ENCODE results near the gene PRKCQ.

PRKCQ gene

GRCh38 chr10:6563731-6564130, 16.3 kb downstream of the PRKCQ start:
- CTCF ChIA-PET, result interaction anchor here (0.7 kb wide), 1 partner anchor 17 kb away, joined by 4 read pairs; no protein-coding TSS in a partner anchor
- POLR2A ChIA-PET, result no interaction called here
- no peak for DNase-seq (ENCODE audit: extremely low spot score)
- TF ChIP-seq TARDBP (IDR thresholded peaks at IDR 0.05), result no peak
- TF ChIP-seq FOXA1 (IDR thresholded peaks at IDR 0.05), result no peak
- no peak for TF ChIP-seq ZNF384 (IDR thresholded peaks at IDR 0.05)
- no peak for TF ChIP-seq L3MBTL2 (conservative IDR thresholded peaks at IDR 0.05)
- TF ChIP-seq NFRKB (IDR thresholded peaks at IDR 0.05), result no peak
- no peak for TF ChIP-seq CTBP1 (IDR thresholded peaks at IDR 0.05; ENCODE audit: borderline replicate concordance)
- no peak for TF ChIP-seq PKNOX1 (IDR thresholded peaks at IDR 0.05)
- TF ChIP-seq SUZ12 (IDR thresholded peaks at IDR 0.05), result no peak
- TF ChIP-seq FOXK2 (IDR thresholded peaks at IDR 0.05), result no peak
- no peak for TF ChIP-seq ELF4 (IDR thresholded peaks at IDR 0.05)
- TF ChIP-seq LEF1 (IDR thresholded peaks at IDR 0.05; ENCODE audit: borderline replicate concordance), result no peak
- TF ChIP-seq HDGF (IDR thresholded peaks at IDR 0.05; ENCODE audit: borderline replicate concordance), result no peak
- TF ChIP-seq SP1 (IDR thresholded peaks at IDR 0.05), result no peak
- TF ChIP-seq BHLHE40 (IDR thresholded peaks at IDR 0.05; ENCODE audit: borderline replicate concordance), result no peak
- no peak for TF ChIP-seq FOXM1 (IDR thresholded peaks at IDR 0.05; ENCODE audit: borderline replicate concordance)
- no peak for TF ChIP-seq ARNT (IDR thresholded peaks at IDR 0.05)

DNA sequence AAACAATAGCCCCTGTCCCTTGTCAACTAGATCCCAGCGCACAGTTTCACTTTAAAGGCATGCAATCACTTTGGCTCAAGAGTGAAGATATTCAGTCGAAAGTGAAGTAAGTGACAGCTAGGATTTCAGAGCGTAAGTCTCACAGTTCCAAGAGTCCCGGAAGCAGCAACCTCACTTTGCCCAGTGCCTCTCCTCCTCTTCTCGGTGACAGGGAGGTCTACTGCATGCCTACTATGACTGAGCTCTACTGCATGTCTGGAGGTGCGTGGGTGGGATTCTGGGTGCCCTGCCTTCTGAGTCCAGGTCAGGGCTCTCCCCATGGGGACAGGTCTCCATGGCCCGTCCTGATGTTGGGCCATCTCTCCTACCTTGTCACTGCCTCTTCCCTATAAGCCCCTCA, 17.0 kb downstream of the PRKCQ start:
- ChIA-PET CTCF (interaction anchor here (0.9 kb wide), 1 partner anchor 18 kb away, joined by 4 read pairs; no protein-coding TSS in a partner anchor), POLR2A (interaction anchor here (0.6 kb wide), 1 partner anchor 11 kb away, joined by 3 read pairs; no protein-coding TSS in a partner anchor)

DNA sequence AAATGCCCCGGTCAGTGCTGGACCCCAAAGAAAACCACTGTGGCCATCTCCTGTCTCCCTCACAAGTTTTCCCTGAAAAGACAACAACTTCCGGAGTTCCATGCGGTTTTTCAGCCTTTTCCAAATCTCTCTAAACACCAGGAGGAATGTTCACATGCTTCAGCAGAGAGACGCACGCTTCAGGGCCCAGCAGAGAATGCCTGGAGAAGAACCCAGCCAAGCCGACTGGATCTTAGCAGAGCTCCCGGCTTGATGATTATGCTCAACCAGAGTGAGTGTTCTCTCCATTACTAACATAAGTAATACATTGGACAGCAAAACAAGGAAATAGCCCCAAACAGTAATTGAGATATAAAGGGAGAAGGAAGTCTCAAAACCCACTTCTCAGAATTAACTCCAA, 17.9 kb downstream of the PRKCQ start:
- CTCF ChIA-PET, result interaction anchor here (0.9 kb wide), 1 partner anchor 18 kb away, joined by 4 read pairs; no protein-coding TSS in a partner anchor
- POLR2A ChIA-PET, result no interaction called here
- no peak for DNase-seq (ENCODE audit: extremely low spot score)
- TF ChIP-seq ARNT (IDR thresholded peaks at IDR 0.05), result no peak
- TF ChIP-seq ELF4 (IDR thresholded peaks at IDR 0.05), result no peak
- no peak for TF ChIP-seq TARDBP (IDR thresholded peaks at IDR 0.05)
- no peak for TF ChIP-seq BHLHE40 (IDR thresholded peaks at IDR 0.05; ENCODE audit: borderline replicate concordance)
- TF ChIP-seq FOXK2 (IDR thresholded peaks at IDR 0.05), result no peak
- TF ChIP-seq FOXM1 (IDR thresholded peaks at IDR 0.05; ENCODE audit: borderline replicate concordance), result no peak
- no peak for TF ChIP-seq SUZ12 (IDR thresholded peaks at IDR 0.05)
- no peak for TF ChIP-seq HDGF (IDR thresholded peaks at IDR 0.05; ENCODE audit: borderline replicate concordance)
- TF ChIP-seq SP1 (IDR thresholded peaks at IDR 0.05), result no peak
- TF ChIP-seq PKNOX1 (IDR thresholded peaks at IDR 0.05), result no peak
- no peak for TF ChIP-seq L3MBTL2 (conservative IDR thresholded peaks at IDR 0.05)
- TF ChIP-seq LEF1 (IDR thresholded peaks at IDR 0.05; ENCODE audit: borderline replicate concordance), result no peak
- no peak for TF ChIP-seq FOXA1 (IDR thresholded peaks at IDR 0.05)
- no peak for TF ChIP-seq CTBP1 (IDR thresholded peaks at IDR 0.05; ENCODE audit: borderline replicate concordance)
- no peak for TF ChIP-seq ZNF384 (IDR thresholded peaks at IDR 0.05)
- TF ChIP-seq NFRKB (IDR thresholded peaks at IDR 0.05), result no peak

More for the DNA sequence above, 17.0 kb downstream of the PRKCQ start:
- TF ChIP-seq ARNT (IDR thresholded peaks at IDR 0.05) (no peak), ELF4 (IDR thresholded peaks at IDR 0.05) (no peak), FOXA1 (IDR thresholded peaks at IDR 0.05) (no peak), NFRKB (IDR thresholded peaks at IDR 0.05) (no peak), PKNOX1 (IDR thresholded peaks at IDR 0.05) (no peak), TARDBP (IDR thresholded peaks at IDR 0.05) (no peak), HDGF (IDR thresholded peaks at IDR 0.05; ENCODE audit: borderline replicate concordance) (no peak), FOXK2 (IDR thresholded peaks at IDR 0.05) (no peak), BHLHE40 (IDR thresholded peaks at IDR 0.05; ENCODE audit: borderline replicate concordance) (no peak), CTBP1 (IDR thresholded peaks at IDR 0.05; ENCODE audit: borderline replicate concordance) (no peak)
- DNase-seq (ENCODE audit: extremely low spot score), result no peak

DNA sequence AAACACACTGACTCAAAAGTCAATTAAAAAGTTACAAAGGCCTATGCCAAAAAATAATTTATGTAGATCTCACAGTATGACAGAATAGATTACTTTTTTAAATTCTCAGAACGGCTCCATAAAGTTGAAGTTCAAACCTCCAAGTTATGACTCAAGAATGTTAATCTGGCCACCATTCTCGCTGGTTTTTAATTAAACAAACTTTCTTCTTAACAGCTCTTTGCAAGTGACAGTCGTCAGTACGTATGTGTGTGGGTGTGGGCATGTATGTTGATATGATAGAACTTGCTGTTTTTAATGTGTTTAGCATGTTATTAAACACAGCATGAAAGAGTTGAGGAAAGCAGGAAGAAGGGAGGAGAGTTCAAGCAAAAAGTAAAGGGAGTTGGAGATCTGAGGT, 18.5 kb downstream of the PRKCQ start:
- CTCF ChIA-PET, result no interaction called here
- no peak for DNase-seq (ENCODE audit: extremely low spot score)
- TF ChIP-seq ZNF384 (IDR thresholded peaks at IDR 0.05) (no peak), FOXK2 (IDR thresholded peaks at IDR 0.05) (no peak), BHLHE40 (IDR thresholded peaks at IDR 0.05; ENCODE audit: borderline replicate concordance) (no peak), L3MBTL2 (conservative IDR thresholded peaks at IDR 0.05) (no peak), CTBP1 (IDR thresholded peaks at IDR 0.05; ENCODE audit: borderline replicate concordance) (no peak)
- POLR2A ChIA-PET, result no interaction called here

DNA sequence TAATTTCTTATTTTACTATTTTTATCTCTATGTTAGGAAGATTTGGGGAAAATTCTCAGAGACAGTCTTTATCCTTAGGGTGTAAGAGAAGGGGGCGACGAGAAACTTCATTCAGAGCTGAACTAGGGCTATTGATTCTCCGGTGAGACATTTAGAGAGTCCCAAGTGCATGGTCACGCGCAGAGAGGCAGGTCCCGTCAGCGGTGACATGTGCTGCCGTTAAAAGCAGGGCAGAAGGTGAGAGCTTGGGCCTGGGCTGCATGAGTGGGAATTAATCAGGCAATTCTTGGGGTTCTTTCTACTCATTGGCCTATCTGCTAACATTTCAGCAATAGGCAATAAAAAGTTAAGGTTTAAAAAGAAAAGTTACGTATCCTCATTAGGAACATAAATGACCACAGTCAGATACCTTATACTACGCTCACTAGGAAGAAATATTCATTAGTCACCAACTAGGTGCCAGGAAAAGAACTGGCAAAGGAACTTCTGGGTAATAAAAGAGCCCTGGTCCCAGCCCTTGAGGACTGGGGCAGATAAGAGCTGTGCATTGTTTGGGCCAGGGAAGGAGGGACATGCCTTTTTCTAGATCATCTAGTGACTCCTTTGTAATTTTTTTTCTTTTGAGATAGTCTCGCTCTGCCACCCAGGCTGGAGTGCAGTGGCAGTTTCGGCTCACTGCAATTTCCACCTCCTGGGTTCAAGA, 21.2 kb downstream of the PRKCQ start:
- no peak for DNase-seq (ENCODE audit: extremely low spot score)
- CTCF ChIA-PET, result no interaction called here
- POLR2A ChIA-PET, result no interaction called here
- TF ChIP-seq ARNT (IDR thresholded peaks at IDR 0.05) (no peak), LEF1 (IDR thresholded peaks at IDR 0.05; ENCODE audit: borderline replicate concordance) (no peak), HDGF (IDR thresholded peaks at IDR 0.05; ENCODE audit: borderline replicate concordance) (no peak), ELF4 (IDR thresholded peaks at IDR 0.05) (no peak), FOXK2 (IDR thresholded peaks at IDR 0.05) (no peak), BHLHE40 (IDR thresholded peaks at IDR 0.05; ENCODE audit: borderline replicate concordance) (no peak)

DNA sequence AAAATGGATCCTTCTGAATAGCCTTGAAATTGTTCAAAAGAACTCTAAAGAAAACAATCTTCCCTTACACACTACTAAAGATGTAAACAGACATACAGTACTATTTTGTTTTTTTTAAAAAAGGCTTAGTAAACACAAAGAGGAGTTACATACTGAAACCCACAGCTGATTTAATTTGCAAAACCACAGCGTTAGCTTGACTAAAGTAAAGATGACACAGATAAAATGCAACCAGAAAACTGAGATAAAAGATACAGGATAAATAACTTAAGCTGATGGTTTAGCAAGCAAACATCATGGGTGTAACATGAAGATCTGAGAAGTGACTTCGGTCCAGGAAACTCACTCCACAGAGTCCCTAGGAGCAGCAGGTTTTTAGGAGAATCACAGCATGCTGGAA, 21.8 kb downstream of the PRKCQ start:
- POLR2A ChIA-PET, result no interaction called here
- TF ChIP-seq ZNF384 (IDR thresholded peaks at IDR 0.05) (no peak), LEF1 (IDR thresholded peaks at IDR 0.05; ENCODE audit: borderline replicate concordance) (no peak), CTBP1 (IDR thresholded peaks at IDR 0.05; ENCODE audit: borderline replicate concordance) (no peak), FOXK2 (IDR thresholded peaks at IDR 0.05) (no peak), FOXA1 (IDR thresholded peaks at IDR 0.05) (no peak), SP1 (IDR thresholded peaks at IDR 0.05) (no peak), ELF4 (IDR thresholded peaks at IDR 0.05) (no peak), HDGF (IDR thresholded peaks at IDR 0.05; ENCODE audit: borderline replicate concordance) (no peak), L3MBTL2 (conservative IDR thresholded peaks at IDR 0.05) (no peak), SUZ12 (IDR thresholded peaks at IDR 0.05) (no peak), FOXM1 (IDR thresholded peaks at IDR 0.05; ENCODE audit: borderline replicate concordance) (no peak), PKNOX1 (IDR thresholded peaks at IDR 0.05) (no peak), NFRKB (IDR thresholded peaks at IDR 0.05) (no peak), ARNT (IDR thresholded peaks at IDR 0.05) (no peak), BHLHE40 (IDR thresholded peaks at IDR 0.05; ENCODE audit: borderline replicate concordance) (no peak)
- DNase-seq (ENCODE audit: extremely low spot score), result no peak
- CTCF ChIA-PET, result no interaction called here

Measured in HEK293T (cell line).